ENCODE results near the gene MRPL50. TPM values are rescaled to one million over a fixed set of nuclear protein-coding genes. Genes with fewer than 3 reads are reported as not detected.

MRPL50 gene
- total RNA-seq, 6 experiments from 2014 or later, result 4.6 to 8.7 (median 6.7) TPM

DNA sequence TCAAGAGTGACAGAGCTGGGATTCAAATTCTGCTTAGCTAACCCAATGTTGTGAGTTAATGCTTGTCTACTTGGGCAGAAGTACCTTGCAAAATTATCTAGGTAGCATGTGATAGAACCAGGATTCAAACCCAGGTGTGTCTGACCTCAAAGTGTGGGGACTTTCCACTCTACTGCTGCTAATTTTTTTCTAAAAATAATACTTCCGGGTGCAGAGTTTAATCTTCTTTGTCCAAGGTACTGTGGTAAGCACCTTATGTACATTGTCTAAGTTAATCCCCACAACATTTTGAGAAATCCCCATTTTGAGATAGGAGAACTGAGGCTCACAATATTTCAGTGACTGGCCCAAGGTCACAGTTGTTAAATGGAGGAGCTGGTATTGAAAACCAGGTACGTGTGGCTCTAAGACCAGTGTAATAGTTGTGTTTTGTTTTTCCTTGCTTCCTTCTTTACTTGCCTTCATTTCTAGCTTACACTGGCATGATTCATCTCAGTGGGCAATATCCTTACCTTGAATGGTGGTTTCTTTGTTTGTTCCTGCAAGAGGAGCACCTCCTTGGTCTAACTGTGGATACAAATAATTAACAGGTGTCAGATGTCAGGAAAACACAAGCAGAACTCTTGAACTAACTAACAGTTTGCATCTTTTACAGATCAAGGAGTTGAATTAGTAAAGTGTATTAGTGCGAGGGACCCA lies 29.7 kb upstream of the MRPL50 start:
- Histone ChIP-seq H3K9me3 (no peaks in the 10 kb centered on the region), H3K27me3 (no peaks in the 10 kb centered on the region), H3K36me3 (peaks cover 5 to 98% (median 54%) of the 10 kb centered on the region in 4 donors), H3K4me3 (no peak overlapping the region), H3K27ac (peak overlapping the region; percentile 13 to 20 (median 19)), H3K4me1 (peaks cover 0 to 81% (median 35%) of the 10 kb centered on the region in 4 donors)
- no peak for TF ChIP-seq POLR2A (IDR thresholded peaks at IDR 0.05)
- TF ChIP-seq, protein P1, sequence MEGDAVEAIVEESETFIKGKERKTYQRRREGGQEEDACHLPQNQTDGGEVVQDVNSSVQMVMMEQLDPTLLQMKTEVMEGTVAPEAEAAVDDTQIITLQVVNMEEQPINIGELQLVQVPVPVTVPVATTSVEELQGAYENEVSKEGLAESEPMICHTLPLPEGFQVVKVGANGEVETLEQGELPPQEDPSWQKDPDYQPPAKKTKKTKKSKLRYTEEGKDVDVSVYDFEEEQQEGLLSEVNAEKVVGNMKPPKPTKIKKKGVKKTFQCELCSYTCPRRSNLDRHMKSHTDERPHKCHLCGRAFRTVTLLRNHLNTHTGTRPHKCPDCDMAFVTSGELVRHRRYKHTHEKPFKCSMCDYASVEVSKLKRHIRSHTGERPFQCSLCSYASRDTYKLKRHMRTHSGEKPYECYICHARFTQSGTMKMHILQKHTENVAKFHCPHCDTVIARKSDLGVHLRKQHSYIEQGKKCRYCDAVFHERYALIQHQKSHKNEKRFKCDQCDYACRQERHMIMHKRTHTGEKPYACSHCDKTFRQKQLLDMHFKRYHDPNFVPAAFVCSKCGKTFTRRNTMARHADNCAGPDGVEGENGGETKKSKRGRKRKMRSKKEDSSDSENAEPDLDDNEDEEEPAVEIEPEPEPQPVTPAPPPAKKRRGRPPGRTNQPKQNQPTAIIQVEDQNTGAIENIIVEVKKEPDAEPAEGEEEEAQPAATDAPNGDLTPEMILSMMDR (IDR thresholded peaks at IDR 0.05), result no peak
- ATAC-seq (peak in 3 of 4 donors; percentile 0 to 9 (median 0)), DNase-seq (no peak)
- 48% methylated on average over 3 of the region's 3 CpGs for WGBS (ENCODE audit: insufficient coverage, low coverage, low lambda C conversion rate, missing lambda C conversion rate)
- intact Hi-C loops (cut with DNase I), result no loop called here

DNA sequence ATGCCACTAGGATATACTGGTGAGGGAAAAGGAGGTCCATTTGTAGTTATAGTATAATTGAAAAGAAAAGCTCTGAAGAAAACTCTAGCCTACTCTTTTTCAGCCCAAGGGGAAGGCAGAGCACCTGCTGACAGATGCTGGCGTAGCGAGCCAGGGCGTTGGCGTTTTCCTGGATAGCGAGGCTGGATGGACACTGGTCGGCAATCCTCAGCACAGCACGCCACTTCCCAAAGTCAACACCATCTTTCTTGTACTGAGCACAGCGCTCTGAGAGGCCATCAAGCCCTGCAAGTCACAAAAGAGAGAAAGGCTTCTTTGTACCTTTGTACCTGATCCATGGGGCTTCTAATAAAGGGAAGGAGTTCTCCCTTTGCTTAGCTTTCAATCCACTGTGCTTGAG lies 28.9 kb upstream of the MRPL50 start:
- TF ChIP-seq, protein P1 (IDR thresholded peaks at IDR 0.05), result no peak
- no peak for TF ChIP-seq POLR2A (IDR thresholded peaks at IDR 0.05)
- Histone ChIP-seq H3K4me3 (no peak overlapping the region), H3K27ac (peak overlapping the region in 2 of 3 donors; percentile 19 to 20), H3K4me1 (peaks cover 0 to 88% (median 38%) of the 10 kb centered on the region in 4 donors), H3K27me3 (no peaks in the 10 kb centered on the region), H3K36me3 (peaks cover 5 to 99% (median 55%) of the 10 kb centered on the region in 4 donors), H3K9me3 (no peaks in the 10 kb centered on the region)
- intact Hi-C loops (cut with DNase I), result no loop called here
- peak in 2 of 4 donors; percentile 0 for ATAC-seq
- no peak for DNase-seq
- no CpG with 5 or more reads among the region's 8 CpGs for WGBS (ENCODE audit: insufficient coverage, low coverage, low lambda C conversion rate, missing lambda C conversion rate)

DNA sequence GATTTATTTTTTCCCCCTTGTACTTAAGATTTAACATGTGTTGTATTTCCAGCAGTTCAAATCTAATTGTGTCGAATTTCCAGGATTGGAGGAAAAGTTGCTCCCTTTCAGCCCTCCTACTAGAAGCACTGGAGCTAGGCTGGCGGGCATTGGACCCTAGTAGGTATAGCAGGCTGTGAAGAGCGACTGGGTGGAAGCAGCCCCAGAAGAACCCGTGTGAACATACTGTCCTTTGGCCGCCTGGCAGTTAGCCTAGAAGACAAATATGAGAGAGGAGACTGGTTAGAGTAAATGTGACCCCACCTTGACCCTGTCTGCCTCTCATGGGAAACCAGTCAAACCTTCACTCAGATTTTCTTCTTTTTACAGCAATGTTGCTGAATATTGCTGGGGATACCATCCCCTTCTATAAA lies 23.2 kb upstream of the MRPL50 start:
- H3K4me3 ChIP-seq, result no peak overlapping the region
- ATAC-seq, result peak; percentile 35 to 57 (median 44)
- peaks cover 0 to 61% (median 34%) of the 10 kb centered on the region in 4 donors for H3K36me3 ChIP-seq
- intact Hi-C loops (cut with DNase I), result no loop called here
- WGBS (ENCODE audit: insufficient coverage, low coverage, low lambda C conversion rate, missing lambda C conversion rate), result 37% methylated on average over 5 of the region's 5 CpGs
- H3K9me3 ChIP-seq, result no peaks in the 10 kb centered on the region
- peak overlapping the region in 1 of 3 donors; percentile 6 for H3K27ac ChIP-seq
- TF ChIP-seq, protein P1 (IDR thresholded peaks at IDR 0.05), result no peak
- peak; percentile 12 for TF ChIP-seq POLR2A (IDR thresholded peaks at IDR 0.05)
- peaks cover 0 to 49% (median 19%) of the 10 kb centered on the region in 4 donors for H3K4me1 ChIP-seq
- peak; percentile 48 to 83 (median 72) for DNase-seq
- no peaks in the 10 kb centered on the region for H3K27me3 ChIP-seq

DNA sequence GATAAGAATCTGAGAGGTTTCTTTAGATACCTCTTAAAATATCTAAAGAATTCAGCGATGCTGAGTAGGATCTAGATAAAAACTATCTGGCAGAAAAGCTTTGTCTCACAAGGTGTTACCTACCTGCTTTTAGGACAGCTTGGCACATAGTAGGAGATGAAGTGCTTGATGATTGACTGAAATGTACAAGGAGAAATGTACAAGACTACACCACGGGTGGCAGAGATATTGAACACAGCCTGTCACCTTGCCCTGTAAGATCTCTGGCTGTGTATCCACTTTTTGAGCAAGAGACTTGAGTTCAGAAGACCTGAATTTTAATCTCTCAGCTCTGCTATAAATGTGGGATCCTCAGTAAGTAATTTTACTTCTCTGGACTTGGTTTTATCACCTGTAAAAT lies 21.4 kb upstream of the MRPL50 start:
- intact Hi-C loops (cut with DNase I), result no loop called here
- no peaks in the 10 kb centered on the region for H3K27me3 ChIP-seq
- ATAC-seq (peak in 1 of 4 donors; percentile 1), DNase-seq (no peak)
- no peak overlapping the region for H3K4me3 ChIP-seq
- H3K4me1 ChIP-seq, result peaks cover 0 to 33% (median 11%) of the 10 kb centered on the region in 4 donors
- H3K36me3 ChIP-seq, result peaks cover 0 to 43% (median 22%) of the 10 kb centered on the region in 4 donors
- no peaks in the 10 kb centered on the region for H3K9me3 ChIP-seq
- H3K27ac ChIP-seq, result no peak overlapping the region
- TF ChIP-seq, protein P1 (IDR thresholded peaks at IDR 0.05), result no peak
- TF ChIP-seq POLR2A (IDR thresholded peaks at IDR 0.05), result peak; percentile 47
- 22% methylated on average over 2 of the region's 2 CpGs for WGBS (ENCODE audit: insufficient coverage, low coverage, low lambda C conversion rate, missing lambda C conversion rate)

All from right lobe of liver (tissue), 6 donors.